OCI-LY3 (cell line): ENCODE results near the gene STARD5.

Experiments
- H2AFZ ChIP-seq: fragments of 200-600, 300-600 bp; shearing (Covaris generic); 2 replicates; pipeline ENCODE4 v1.6.0; 2014; ENCODE audit warnings: antibody characterized with exemption, low read depth, low read length
- H3K27ac ChIP-seq: fragments of 200-600, 300-600 bp; sonication (generic); 2 replicates; pipeline ENCODE4 v1.5.1; 2014; ENCODE audit warnings: mild to moderate bottlenecking, low read length, moderate library complexity, mixed read lengths
- H3K27me3 ChIP-seq: fragments of 200-600, 300-600 bp; sonication (generic); 2 replicates; pipeline ENCODE4 v1.6.1; 2014; ENCODE audit warnings: low read depth, low read length, mixed read lengths
- H3K36me3 ChIP-seq: fragments of 200-600, 300-600 bp; sonication (generic); replicated peaks from 2 replicates; pipeline ENCODE3; 2014; ENCODE audit warnings: low read depth, low read length, mixed read lengths
- H3K4me1 ChIP-seq: fragments of 300-600, 200-600 bp; sonication (generic); 2 replicates; pipeline ENCODE4 v1.6.1; 2014; ENCODE audit warnings: low read length, mixed read lengths
- H3K4me2 ChIP-seq: fragments of 200-600, 300-600 bp; sonication (generic); 2 replicates; pipeline ENCODE4 v1.6.1; 2014; ENCODE audit warnings: low read length, mixed read lengths
- H3K4me3 ChIP-seq: fragments of 300-600, 200-600 bp; sonication (generic); 2 replicates; pipeline ENCODE4 v1.5.1; 2014; ENCODE audit warnings: antibody characterized with exemption, mild to moderate bottlenecking, low read length, moderate library complexity
- H3K79me2 ChIP-seq: fragments of 300-600, 200-600 bp; shearing (Covaris generic); 2 replicates; pipeline ENCODE4 v1.6.1; 2014; ENCODE audit warnings: mild to moderate bottlenecking, low read length, mixed read lengths
- H3K9ac ChIP-seq: fragments of 300-600, 200-600 bp; shearing (Covaris generic); 2 replicates; pipeline ENCODE4 v1.6.0; 2014; ENCODE audit warnings: mild to moderate bottlenecking, low read length, moderate library complexity
- H3K9me3 ChIP-seq: fragments of 200-600, 300-600 bp; shearing (Covaris generic); 2 replicates; pipeline ENCODE4 v1.6.1; 2014; ENCODE audit warnings: low read length, mixed read lengths; ENCODE audit not compliant: insufficient read depth
- H4K20me1 ChIP-seq: fragments of 200-600, 300-600 bp; sonication (generic); 2 replicates; pipeline ENCODE4 v1.6.1; 2016; ENCODE audit warnings: low read length, mixed read lengths; ENCODE audit not compliant: insufficient read depth
- EZH2phosphoT487 ChIP-seq: fragments of 200-600 bp; shearing (Covaris generic); IDR thresholded peaks from 2 replicates; pipeline ENCODE4 v1.6.1; 2018; ENCODE audit warnings: antibody characterized with exemption, mixed run types, low read depth
- TF ChIP-seq, protein P1 (sequence below): fragments of 200-600, 300-600 bp; sonication (generic); IDR thresholded peaks from 2 replicates; pipeline ENCODE4 v1.5.1; 2014; ENCODE audit warnings: antibody characterized with exemption, low read length, low read depth

STARD5 gene

DNA sequence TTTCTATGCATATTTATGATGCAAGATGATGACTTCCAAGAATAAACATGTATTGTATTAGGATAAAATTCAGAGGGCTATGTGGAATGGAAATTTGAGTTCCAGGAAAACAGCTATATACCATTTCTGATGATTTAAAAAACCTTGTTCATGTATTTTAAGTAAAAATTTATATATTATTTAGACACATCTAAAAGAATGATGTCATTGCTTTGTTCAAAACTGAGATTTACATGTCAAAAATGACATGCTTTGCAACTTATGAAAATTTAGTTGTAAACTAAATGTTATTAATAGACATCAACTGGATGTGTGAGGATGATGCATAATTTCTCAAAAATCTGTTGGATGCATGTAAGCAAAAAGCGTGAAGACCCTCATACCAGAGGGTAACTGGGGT, 2.3 kb downstream of the STARD5 start:
- H3K27me3 ChIP-seq, result no peaks in the 10 kb centered on the region
- no peak overlapping the region for H3K27ac ChIP-seq
- peaks cover 35% of the 10 kb centered on the region for H3K4me1 ChIP-seq
- H3K36me3 ChIP-seq, result peaks cover 47% of the 10 kb centered on the region
- H2AFZ ChIP-seq, result no peak overlapping the region
- no peak overlapping the region for H3K4me2 ChIP-seq
- no peak overlapping the region for H3K4me3 ChIP-seq
- peaks cover 18% of the 10 kb centered on the region for H3K79me2 ChIP-seq
- H4K20me1 ChIP-seq, result no peaks in the 10 kb centered on the region; the same call in 1 of the 2 replicates
- H3K9me3 ChIP-seq, result no peaks in the 10 kb centered on the region
- H3K9ac ChIP-seq, result no peak overlapping the region
- TF ChIP-seq EZH2phosphoT487, result no peak
- TF ChIP-seq, protein P1, sequence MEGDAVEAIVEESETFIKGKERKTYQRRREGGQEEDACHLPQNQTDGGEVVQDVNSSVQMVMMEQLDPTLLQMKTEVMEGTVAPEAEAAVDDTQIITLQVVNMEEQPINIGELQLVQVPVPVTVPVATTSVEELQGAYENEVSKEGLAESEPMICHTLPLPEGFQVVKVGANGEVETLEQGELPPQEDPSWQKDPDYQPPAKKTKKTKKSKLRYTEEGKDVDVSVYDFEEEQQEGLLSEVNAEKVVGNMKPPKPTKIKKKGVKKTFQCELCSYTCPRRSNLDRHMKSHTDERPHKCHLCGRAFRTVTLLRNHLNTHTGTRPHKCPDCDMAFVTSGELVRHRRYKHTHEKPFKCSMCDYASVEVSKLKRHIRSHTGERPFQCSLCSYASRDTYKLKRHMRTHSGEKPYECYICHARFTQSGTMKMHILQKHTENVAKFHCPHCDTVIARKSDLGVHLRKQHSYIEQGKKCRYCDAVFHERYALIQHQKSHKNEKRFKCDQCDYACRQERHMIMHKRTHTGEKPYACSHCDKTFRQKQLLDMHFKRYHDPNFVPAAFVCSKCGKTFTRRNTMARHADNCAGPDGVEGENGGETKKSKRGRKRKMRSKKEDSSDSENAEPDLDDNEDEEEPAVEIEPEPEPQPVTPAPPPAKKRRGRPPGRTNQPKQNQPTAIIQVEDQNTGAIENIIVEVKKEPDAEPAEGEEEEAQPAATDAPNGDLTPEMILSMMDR, result no peak

DNA sequence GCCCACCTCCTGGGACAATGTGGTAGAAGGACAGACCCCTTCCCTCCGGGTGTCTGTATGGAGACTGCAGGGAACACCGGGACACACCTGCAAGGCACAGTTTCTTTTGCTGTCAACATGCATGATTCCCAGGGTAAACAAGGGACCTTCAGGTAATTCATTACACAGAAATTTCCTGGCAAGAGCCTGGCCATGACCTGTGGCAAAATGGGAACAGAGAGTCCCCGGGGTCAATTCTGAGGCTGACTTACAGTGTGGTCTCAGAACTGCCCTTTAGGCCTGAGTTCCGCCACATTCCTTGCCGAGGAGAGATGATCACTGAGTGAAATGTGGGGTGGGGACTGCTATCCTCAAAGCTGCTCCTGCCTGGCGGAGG, 6.3 kb downstream of the STARD5 start:
- Histone ChIP-seq H4K20me1 (no peaks in the 10 kb centered on the region; the same call in 1 of the 2 replicates), H3K9me3 (no peaks in the 10 kb centered on the region), H3K27ac (peak overlapping the region; percentile 58), H3K27me3 (no peaks in the 10 kb centered on the region), H2AFZ (no peak overlapping the region), H3K9ac (peak overlapping the region; percentile 31; the same call in 1 of the 2 replicates), H3K36me3 (peaks cover 79% of the 10 kb centered on the region), H3K4me1 (peaks cover 65% of the 10 kb centered on the region), H3K4me2 (peak overlapping the region; percentile 33), H3K4me3 (no peak overlapping the region), H3K79me2 (peaks cover 17% of the 10 kb centered on the region)
- TF ChIP-seq, protein P1, result no peak
- TF ChIP-seq EZH2phosphoT487, result no peak

DNA sequence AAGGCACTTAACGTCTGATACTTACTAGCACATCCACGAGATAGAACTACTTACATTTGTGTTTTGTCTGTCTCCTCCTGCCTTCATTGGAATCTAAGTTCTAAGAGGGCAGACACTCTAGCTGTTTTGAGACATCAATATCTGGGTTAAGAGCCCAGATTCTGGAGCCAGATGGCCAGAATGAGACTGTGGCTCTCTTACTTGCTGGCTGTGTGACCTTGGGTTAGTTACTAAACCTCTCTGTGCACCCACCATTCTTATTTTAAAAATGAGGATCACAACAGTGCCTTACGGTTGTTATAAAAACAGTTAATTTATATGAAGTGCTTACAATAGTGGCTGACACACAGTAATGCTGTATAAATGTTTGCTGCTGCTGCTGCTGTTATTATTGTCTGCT, 7.7 kb downstream of the STARD5 start:
- TF ChIP-seq, protein P1, result no peak
- TF ChIP-seq EZH2phosphoT487, result no peak
- no peak overlapping the region; the same call in 1 of the 2 replicates for H3K9ac ChIP-seq
- H2AFZ ChIP-seq, result no peak overlapping the region
- H3K27me3 ChIP-seq, result no peaks in the 10 kb centered on the region
- H3K36me3 ChIP-seq, result peaks cover 78% of the 10 kb centered on the region
- no peak overlapping the region for H3K4me3 ChIP-seq
- H3K79me2 ChIP-seq, result peaks cover 11% of the 10 kb centered on the region
- peaks cover 74% of the 10 kb centered on the region for H3K4me1 ChIP-seq
- H3K27ac ChIP-seq, result peak overlapping the region; percentile 31
- peak overlapping the region; percentile 30 for H3K4me2 ChIP-seq
- no peaks in the 10 kb centered on the region; the same call in 1 of the 2 replicates for H4K20me1 ChIP-seq
- H3K9me3 ChIP-seq, result no peaks in the 10 kb centered on the region

DNA sequence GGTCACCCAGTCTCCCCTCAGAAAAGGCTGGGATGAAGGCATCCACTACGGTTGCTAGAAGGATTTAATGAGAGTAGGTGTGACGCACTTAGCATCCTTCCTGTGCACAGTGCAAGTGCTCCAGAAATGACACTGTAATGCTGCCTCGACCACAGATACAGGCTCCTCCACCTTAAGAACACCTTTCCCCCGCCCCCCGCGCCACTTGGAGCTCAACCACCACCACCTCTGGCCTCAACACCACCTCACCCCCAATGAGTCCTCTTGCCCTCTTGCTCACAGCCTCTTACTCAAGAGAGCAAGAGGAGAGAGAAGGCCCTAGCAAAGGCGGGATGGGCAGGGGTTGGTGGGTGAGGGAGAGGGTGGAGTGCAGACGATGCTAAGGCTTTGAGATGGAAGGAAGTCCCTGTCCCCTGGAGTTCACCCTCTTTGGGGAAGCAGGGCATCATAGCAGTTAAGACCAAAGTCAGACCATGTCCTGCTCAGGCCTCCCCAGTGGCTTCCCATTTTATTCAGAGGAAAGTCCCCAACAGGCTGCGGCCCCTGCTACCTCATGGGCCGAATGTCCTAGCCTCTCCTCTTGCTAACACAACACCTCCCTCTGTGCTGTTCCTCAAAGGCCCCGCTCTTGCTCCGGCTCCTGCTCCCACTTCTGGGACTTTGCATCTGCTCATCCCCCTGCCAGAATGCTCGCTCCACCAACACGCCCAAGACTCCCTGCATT, 8.3 kb downstream of the STARD5 start:
- Histone ChIP-seq H2AFZ (no peak overlapping the region), H3K27ac (peak overlapping the region; percentile 31), H3K36me3 (peaks cover 81% of the 10 kb centered on the region), H3K27me3 (no peaks in the 10 kb centered on the region), H3K4me1 (peaks cover 80% of the 10 kb centered on the region), H3K4me2 (peak overlapping the region; percentile 30), H3K79me2 (peaks cover 11% of the 10 kb centered on the region), H3K9me3 (no peaks in the 10 kb centered on the region), H3K9ac (no peak overlapping the region; the same call in 1 of the 2 replicates), H3K4me3 (no peak overlapping the region), H4K20me1 (no peaks in the 10 kb centered on the region; the same call in none of the 2 replicates)
- TF ChIP-seq, protein P1, result no peak
- no peak for TF ChIP-seq EZH2phosphoT487
